A673 (cell line): ENCODE results near the gene EVI5L.

ENCODE experiments used
- CTCF ChIP-seq: fragments of 300-800, 200-600 bp; sonication (generic); conservative IDR thresholded peaks from 2 replicates; pipeline ENCODE4 v1.5.1; 2017; ENCODE audit warnings: low read depth, mild to moderate bottlenecking, antibody characterized with exemption, low read length, moderate library complexity, mixed read lengths
- EZH2 ChIP-seq: fragments of 200-600 bp; sonication (generic); IDR thresholded peaks from 2 replicates; pipeline ENCODE4 v1.6.1; 2017; ENCODE audit warnings: borderline replicate concordance, low read depth, mild to moderate bottlenecking, mixed read lengths, antibody characterized with exemption, low read length; ENCODE audit not compliant: poor library complexity, severe bottlenecking

- TF ChIP-seq CTCF, result no peak
- no peak for TF ChIP-seq EZH2
These were observed 39.6 kb upstream of the EVI5L start for GRCh38 chr19:7790416-7790815.
